HG03280 (cell line): Measurements from ENCODE around the gene PPHLN1.

Experiments used
- ATAC-seq: cut with Tn5 transposase; IDR thresholded peaks from one replicate; pipeline ENCODE4 v1.9.1; 2021; ENCODE audit warnings: mild to moderate bottlenecking, moderate library complexity; ENCODE audit not compliant: unreplicated experiment

PPHLN1 gene

GRCh38 chr12:42325653-42326474 is at the start of gene PPHLN1, which contains the start of gene ZCRB1:
PPHLN1 (plus strand) TSS chr12:42326167; CDS start chr12:42335903, 9,736 bp downstream.
ZCRB1 (minus strand) TSS chr12:42326094; CDS start chr12:42324102, 1,992 bp downstream.
- ATAC-seq = peak; percentile 92

GRCh38 chr12:42277396-42278127 is 48.4 kb upstream of the PPHLN1 start:
- ATAC-seq = no peak

- no peak for ATAC-seq
Observed at GRCh38 chr12:42278128-42278510, 47.8 kb upstream of the PPHLN1 start.

- no peak for ATAC-seq
Observed at GRCh38 chr12:42281278-42281677, 44.7 kb upstream of the PPHLN1 start.

GRCh38 chr12:42281844-42282243 is 44.1 kb upstream of the PPHLN1 start:
- no peak for ATAC-seq

GRCh38 chr12:42282294-42282693 is 43.7 kb upstream of the PPHLN1 start:
- ATAC-seq = no peak

- ATAC-seq = no peak
Observed at GRCh38 chr12:42283739-42284138, 42.2 kb upstream of the PPHLN1 start.

GRCh38 chr12:42284157-42284556 is 41.8 kb upstream of the PPHLN1 start:
- no peak for ATAC-seq

GRCh38 chr12:42284876-42285275 is 41.1 kb upstream of the PPHLN1 start:
- ATAC-seq = no peak

- ATAC-seq = no peak
Observed at GRCh38 chr12:42285431-42285830, 40.5 kb upstream of the PPHLN1 start.

- ATAC-seq = no peak
Observed at GRCh38 chr12:42286741-42287140, 39.2 kb upstream of the PPHLN1 start.

- no peak for ATAC-seq
Observed at GRCh38 chr12:42288544-42288943, 37.4 kb upstream of the PPHLN1 start.

- ATAC-seq = no peak
Observed at GRCh38 chr12:42291680-42292079, 34.3 kb upstream of the PPHLN1 start.

GRCh38 chr12:42296503-42297109 is 29.4 kb upstream of the PPHLN1 start:
- ATAC-seq = no peak

GRCh38 chr12:42298887-42299286 is 27.1 kb upstream of the PPHLN1 start:
- no peak for ATAC-seq

- peak; percentile 76 for ATAC-seq
Observed at GRCh38 chr12:42299392-42300308, 26.3 kb upstream of the PPHLN1 start.

GRCh38 chr12:42306297-42306696 is 19.7 kb upstream of the PPHLN1 start:
- no peak for ATAC-seq

GRCh38 chr12:42308390-42308789 is 17.6 kb upstream of the PPHLN1 start:
- ATAC-seq = no peak

- no peak for ATAC-seq
Observed at GRCh38 chr12:42309996-42310395, 16.0 kb upstream of the PPHLN1 start.

GRCh38 chr12:42315108-42315507 is 10.9 kb upstream of the PPHLN1 start:
- ATAC-seq = no peak

GRCh38 chr12:42320796-42321195 is 5.2 kb upstream of the PPHLN1 start:
- no peak for ATAC-seq
